ENCODE measurements around the gene SCNM1.
"Not testable (repeated sequence)": the region's sequence is repeated elsewhere in the genome, so short reads cannot be mapped to it uniquely, and the experiment has no call there.

Gene SCNM1

DNA sequence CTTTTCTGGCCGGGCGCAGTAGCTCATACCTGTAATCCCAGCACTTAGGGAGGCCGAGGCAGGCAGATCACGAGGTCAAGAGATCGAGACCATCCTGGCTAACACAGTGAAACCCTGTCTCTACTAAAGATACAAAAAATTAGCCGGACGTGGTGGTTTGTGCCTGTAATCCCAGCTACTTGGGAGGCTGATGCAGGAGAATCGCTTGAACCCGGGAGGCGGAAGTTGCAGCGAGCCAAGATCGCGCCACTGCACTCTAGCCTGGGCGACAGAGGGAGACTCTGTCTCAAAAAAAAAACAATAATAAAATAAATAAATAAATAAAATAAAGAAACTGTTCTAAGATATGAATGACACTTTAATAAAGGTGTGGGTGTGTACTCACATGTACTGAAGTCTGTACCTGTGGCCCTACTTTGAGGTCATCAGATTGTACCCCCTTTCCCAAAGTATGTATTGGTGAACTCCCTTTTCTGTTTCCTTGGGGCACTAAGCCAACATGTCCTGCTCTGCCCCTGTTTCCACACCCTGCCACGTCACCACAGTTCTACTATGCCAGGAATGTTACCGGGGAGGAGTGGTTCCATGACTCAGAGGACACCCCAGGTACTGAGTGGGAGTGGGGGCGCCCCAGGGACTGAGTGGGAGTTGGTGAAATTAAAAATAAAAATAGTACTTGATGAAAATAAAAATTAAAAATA lies 29.1 kb downstream of the SCNM1 start:
- DNase-seq = not testable (repeated sequence)

DNA sequence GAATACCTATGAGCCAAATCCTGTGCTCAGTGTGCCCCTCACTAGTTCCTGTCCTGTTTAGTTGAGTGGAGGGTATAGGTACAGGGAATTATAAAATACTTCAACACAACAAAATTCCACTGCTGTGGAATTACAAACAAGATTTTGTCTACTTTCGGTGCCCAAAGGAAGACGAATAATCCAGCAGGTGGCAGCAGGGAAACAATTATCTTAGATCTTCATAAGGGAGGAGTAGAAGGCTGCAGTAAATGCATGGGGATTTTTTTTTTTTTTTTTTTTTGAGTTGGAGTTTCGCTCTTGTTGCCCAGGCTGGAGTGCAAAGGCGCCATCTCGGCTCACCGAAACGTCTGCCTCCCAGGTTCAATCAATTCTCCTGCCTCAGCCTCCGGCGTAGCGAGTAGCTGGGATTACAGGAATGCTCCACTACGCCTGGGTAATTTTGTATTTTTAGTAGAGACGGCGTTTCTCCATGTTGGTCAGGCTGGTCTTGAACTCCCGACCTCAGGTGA lies 30.4 kb downstream of the SCNM1 start:
- peak; percentile 71 for DNase-seq

DNA sequence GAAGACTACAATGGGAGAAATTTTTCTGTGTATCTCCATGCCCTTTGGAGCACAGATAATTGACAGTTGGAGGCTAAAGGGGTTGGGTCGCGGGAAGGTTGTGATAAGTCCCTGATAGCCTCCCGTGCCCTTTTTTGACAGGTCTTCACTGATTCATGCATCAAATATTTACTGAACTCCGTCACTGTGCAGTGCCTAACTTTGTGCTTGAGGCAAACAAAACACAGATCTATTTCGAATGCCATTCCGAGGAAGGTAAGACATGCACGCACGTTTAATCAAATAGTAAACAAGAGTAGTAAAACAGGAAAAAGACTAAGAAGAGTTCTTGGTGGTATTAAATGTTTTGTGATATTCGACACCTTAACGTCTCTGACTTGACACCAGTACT lies 31.9 kb downstream of the SCNM1 start:
- no peak for DNase-seq

DNA sequence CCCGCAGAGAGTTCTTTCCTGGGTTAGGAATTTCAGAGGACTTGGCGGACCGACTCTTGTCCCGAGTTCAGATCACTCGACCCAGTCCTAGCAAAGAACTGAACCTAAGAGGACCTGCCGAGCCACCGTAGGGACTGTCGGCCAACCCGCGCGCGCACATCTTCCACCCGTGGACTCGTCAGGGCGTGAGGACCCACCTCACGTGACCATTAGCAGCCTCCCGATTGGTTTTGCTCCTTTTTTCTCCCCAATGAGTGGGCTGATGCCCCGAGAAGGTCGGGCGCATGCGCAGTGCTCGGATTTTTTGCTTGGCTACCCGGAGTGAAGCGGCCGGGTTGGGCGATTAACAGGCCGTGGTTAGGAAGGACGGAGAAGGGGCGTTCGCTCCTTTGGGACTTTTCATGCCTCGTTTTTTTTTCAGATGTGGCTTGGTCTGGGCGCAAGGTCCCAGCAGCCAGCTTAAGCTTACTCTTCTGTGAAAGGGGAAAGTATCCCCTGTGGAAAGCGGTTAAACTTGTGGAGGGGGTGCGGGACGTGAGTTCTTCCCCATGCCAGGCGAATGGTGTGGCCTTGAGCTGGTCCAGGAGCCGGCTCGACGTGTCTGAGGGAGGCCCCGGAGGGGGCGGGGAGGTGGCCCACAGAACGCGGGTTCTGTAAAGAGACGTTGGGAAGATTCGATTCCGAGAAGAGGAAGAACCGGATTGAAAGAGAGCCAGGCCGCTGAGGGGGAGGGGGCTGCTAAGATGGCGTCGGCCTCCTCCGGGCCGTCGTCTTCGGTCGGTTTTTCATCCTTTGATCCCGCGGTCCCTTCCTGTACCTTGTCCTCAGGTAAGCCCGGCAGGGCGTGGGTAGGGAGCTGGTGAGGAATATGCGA lies 32.5 kb downstream of the SCNM1 start, which contains the start of gene PIP5K1A:
Gene PIP5K1A (plus strand): TSS at position 299 of the 874 bp plus-strand sequence. CDS start 445 bp downstream, at position 744.
- DNase-seq = peak; percentile 99

DNA sequence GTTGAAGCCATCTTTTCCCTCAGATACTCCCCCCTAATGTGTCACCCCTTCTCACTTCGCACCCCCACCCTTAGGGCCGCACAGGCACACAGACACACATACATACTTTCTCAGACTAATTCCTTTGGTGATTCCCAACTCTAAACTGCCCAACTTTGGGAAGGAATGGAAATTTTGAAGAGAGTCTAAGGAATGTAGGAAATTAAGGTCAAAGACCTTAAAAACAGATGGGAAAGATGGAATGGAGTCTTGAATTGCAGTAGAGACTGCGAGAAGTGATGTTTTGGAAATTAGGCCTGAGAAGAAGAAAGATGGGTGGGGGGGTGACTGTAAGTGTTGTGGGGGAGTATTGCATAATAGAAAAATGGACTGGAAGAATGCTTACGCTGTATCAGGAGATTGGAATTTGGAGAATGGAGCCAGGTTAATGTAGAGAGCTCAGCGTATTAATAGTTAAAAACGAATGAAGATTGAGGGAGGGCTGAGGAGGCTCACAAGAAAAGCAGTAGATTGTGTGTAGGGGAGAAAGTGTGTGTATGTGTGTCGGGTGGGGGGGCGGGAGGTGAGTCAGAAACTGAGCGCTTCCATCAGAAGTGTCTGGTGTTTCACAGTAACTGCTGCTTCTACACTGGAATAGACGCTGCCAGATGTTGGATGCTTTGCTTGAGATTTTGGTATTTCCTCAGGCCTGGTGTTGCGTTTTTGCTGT lies 34.1 kb downstream of the SCNM1 start:
- DNase-seq = peak; percentile 40

DNA sequence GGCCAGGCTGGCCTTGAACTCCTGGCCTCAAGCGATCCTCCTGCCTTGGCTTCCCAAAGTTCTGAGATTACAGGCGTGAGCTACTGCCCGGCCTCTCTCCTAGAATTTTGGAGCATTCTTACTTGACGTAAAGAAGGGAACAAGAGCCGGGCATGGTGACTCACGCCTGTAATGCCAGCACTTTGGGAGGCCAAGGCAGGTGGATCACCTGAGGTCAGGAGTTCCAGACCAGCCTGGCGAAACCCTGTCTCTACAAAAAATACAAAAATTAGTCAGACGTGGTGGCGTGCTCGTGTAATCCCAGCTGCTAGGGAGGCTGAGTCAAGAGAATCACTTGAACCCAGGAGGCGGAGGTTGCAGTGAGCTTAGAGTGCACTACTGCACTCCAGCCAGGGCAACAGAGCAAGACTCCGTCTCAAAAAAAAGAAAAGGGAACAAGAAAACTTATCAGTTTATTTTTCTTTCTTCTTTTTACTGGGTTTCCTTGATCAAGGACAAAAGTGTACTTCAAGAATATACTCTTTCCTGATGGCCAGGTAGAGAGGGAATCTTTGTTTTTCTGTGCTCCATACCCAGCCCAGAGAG lies 39.5 kb downstream of the SCNM1 start:
- DNase-seq = not testable (repeated sequence)

DNA sequence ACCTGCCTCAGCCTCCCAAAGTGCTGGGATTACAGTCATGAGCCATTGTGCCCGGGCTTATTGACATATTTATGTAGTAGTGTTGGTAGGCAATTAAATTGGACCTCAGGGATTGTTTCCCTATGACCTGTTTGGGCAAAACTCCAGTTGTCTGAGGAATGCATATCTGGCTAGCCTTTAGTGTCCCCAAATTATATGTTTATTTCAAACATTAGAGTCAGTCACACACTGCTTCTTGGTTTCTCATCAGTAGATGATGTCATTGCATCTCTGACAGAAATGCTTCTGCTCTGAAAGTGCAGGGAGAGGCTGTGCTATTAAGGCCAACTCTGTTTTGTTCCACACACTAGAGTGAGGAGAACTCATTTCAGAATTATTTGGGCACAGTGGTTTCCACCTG lies 44.9 kb downstream of the SCNM1 start:
- DNase-seq = no peak

DNA sequence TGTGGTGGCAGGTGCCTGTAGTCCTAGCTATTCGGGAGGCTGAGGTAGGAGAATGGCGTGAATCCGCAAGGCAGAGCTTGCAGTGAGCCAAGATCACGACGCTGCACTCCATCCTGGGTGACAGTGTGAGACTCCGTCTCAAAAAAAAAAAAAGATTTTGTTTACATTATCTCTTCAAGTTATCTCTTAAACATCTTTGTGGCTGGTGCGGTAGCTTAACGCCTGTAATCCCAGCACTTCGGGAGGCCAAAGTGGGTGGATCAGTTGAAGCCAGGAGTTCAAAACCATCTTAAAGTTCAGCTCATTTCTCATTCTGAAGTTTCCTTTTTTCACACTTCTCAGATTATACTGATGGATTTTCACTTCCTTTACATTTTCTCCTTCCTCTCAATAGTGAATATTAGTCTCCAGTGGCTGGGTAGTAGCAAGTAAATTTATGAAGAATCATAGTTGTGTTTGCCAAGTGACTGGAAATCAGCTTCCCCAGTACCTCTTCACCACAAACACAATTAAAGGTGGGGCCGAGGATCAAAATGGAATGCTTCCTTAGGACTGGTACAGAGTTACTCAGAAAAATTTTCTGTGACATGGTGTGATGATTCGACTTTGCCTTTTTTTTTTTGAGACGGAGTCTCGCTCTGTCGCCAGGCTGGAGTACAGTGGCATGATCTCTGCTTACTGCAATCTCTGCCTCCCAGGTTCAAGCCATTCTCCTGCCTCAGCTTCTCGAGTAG lies 46.2 kb downstream of the SCNM1 start:
- DNase-seq = no peak

DNA sequence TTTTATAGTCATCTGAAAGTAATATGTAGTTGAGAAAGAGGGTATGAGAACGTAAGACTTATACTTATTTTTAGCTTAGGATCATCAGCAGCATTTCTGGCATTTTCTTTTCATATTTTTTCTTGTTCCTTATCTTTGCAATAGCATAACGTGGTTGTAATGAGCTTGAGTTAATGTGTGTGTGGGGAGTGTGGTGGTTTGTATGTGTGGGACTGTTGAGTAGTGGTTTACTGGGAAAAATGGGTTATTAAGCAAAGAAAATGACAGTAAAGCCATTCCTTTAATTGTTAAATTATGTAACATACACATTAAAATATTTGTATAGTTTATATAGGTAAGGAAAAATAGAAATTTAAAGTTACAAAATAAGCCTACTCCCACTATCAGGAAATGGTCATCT lies 47.6 kb downstream of the SCNM1 start:
- no peak for DNase-seq

Data from CD4-positive, alpha-beta T cell treated with Interleukin-4 for 4 hours (primary cell).